ENCODE data around the gene HIVEP3. TPM values are rescaled to one million over a fixed set of nuclear protein-coding genes. Genes with fewer than 3 reads are reported as not detected.

HIVEP3 gene
- total RNA-seq, 1 donor from 2014 or later, result 3.6 TPM

DNA sequence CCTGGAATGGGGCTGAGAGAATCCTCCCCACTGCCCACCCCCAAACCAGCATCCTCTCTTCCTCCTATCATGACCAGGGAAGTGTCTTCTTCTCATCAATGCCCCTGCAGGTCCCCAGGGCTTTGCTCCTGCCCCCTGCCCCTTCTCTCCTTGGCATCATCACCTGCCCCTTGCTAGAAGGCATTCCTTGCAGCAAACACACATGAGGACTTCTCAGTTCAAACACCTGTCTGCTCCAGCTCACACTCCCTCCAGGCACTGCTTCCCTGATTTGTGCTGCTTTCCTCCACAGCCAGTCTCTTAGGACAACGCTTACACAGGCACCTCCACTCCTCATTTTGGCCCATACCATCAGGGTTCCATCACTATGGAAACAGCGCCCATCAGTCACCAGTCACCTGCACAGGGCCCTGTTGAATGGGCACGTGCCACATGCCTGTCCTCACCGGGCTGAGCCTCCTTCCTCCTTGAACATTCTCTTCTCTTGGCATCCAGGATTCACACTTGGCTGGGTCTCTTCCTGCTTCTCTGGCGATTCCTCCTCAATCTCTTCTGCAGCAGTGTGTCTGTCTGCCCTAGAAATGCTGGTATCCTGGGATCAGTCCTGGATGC is 352.3 kb downstream of the HIVEP3 start:
- Mint-ChIP-seq H3K4me3 (ENCODE audit: unreplicated experiment) (no peak overlapping the region), H3K27ac (ENCODE audit: unreplicated experiment) (no peak overlapping the region), H3K4me1 (ENCODE audit: low read depth) (no peaks in the 10 kb centered on the region), H3K36me3 (ENCODE audit: low read depth) (peaks cover 3% of the 10 kb centered on the region), H3K9me3 (ENCODE audit: low read depth) (no peaks in the 10 kb centered on the region), H3K27me3 (ENCODE audit: low read depth) (peaks cover 4% of the 10 kb centered on the region)
- TF ChIP-seq, protein P1, sequence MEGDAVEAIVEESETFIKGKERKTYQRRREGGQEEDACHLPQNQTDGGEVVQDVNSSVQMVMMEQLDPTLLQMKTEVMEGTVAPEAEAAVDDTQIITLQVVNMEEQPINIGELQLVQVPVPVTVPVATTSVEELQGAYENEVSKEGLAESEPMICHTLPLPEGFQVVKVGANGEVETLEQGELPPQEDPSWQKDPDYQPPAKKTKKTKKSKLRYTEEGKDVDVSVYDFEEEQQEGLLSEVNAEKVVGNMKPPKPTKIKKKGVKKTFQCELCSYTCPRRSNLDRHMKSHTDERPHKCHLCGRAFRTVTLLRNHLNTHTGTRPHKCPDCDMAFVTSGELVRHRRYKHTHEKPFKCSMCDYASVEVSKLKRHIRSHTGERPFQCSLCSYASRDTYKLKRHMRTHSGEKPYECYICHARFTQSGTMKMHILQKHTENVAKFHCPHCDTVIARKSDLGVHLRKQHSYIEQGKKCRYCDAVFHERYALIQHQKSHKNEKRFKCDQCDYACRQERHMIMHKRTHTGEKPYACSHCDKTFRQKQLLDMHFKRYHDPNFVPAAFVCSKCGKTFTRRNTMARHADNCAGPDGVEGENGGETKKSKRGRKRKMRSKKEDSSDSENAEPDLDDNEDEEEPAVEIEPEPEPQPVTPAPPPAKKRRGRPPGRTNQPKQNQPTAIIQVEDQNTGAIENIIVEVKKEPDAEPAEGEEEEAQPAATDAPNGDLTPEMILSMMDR (IDR thresholded peaks at IDR 0.05), result no peak
- no peak for DNase-seq (ENCODE audit: low spot score)

DNA sequence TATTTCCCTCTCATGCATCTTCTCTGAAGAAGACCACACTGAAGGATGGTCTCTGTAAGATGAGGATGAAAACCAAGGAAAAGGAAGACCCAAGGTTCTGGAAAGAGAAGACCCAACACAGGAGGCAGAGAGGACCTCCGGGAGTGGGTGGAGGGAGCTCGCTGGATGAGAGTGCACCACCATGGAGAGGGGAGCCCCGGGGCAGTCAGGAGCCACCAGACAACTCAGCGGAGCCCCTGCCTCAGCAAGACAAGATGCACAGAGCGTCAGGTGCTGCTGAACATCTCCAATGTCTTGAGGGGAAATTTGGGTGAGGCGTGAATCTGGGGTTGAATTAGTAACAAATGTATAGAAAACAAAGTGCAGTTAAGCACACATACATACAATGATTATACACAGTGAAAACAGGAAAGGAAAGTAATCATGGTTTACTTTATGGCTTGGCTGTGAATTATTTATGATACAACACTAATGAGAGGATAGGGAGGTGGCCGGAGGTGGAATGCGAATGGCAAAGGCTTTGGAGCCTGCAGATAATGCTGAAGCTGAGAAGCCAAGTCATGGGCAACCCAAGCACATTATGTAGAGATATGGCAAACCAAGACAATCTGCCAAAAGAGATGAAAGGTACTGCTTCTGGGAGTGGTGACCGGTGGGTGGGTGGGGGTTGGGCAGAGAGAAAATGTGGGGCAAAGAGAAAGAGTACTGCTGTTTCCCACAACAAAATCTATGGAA is 353.8 kb downstream of the HIVEP3 start:
- Mint-ChIP-seq H3K4me3 (ENCODE audit: unreplicated experiment) (no peak overlapping the region), H3K4me1 (ENCODE audit: low read depth) (no peaks in the 10 kb centered on the region), H3K27ac (ENCODE audit: unreplicated experiment) (no peak overlapping the region), H3K27me3 (ENCODE audit: low read depth) (peaks cover 4% of the 10 kb centered on the region), H3K9me3 (ENCODE audit: low read depth) (no peaks in the 10 kb centered on the region), H3K36me3 (ENCODE audit: low read depth) (peaks cover 3% of the 10 kb centered on the region)
- DNase-seq (ENCODE audit: low spot score), result no peak
- TF ChIP-seq, protein P1 (IDR thresholded peaks at IDR 0.05), result no peak

DNA sequence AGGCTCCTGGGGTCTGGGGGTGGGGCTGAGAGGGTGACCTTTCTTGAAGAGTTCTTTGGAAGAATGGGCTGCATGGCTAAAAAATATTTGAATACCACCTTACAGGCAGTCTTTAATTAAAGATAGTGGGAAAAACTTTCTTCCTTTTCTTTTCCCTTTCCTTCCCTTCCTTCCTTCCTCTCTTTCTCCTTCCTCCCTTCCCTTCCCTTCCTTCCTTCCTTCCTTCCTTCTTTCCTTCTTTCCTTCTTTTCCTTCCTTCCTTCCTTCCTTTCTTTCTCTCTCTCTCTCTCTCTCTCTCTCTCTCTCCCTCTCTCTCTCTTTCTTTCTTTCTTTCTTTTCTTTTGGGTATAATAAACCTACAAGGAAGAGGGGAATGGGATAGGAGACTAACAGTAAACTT is 356.4 kb downstream of the HIVEP3 start:
- Mint-ChIP-seq H3K27me3 (ENCODE audit: low read depth) (peaks cover 4% of the 10 kb centered on the region), H3K9me3 (ENCODE audit: low read depth) (no peaks in the 10 kb centered on the region), H3K36me3 (ENCODE audit: low read depth) (peaks cover 3% of the 10 kb centered on the region), H3K27ac (ENCODE audit: unreplicated experiment) (no peak overlapping the region), H3K4me3 (ENCODE audit: unreplicated experiment) (no peak overlapping the region), H3K4me1 (ENCODE audit: low read depth) (no peaks in the 10 kb centered on the region)
- TF ChIP-seq, protein P1 (IDR thresholded peaks at IDR 0.05), result no peak
- DNase-seq (ENCODE audit: low spot score), result no peak

DNA sequence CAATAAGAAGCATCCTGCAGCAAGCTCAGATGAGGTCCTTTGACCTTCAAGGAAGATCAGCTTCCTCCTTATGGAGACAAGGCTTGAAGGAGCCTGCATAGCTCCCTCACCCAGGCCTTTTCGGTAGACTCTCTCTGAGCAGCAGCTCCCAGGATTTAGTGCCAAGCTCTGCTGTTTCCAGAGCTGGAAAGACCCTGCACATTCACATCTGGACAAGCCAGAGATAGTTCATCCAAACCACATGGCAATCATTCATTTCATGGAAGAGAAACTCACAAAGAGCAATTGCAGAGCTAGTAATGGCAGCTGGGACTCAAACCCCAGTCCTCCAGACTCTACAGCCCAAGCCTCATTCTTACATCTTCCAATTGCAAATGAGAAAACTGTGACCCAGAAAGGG is 357.8 kb downstream of the HIVEP3 start:
- Mint-ChIP-seq H3K36me3 (ENCODE audit: low read depth) (peaks cover 9% of the 10 kb centered on the region), H3K4me3 (ENCODE audit: unreplicated experiment) (no peak overlapping the region), H3K27me3 (ENCODE audit: low read depth) (peaks cover 4% of the 10 kb centered on the region), H3K4me1 (ENCODE audit: low read depth) (no peaks in the 10 kb centered on the region), H3K27ac (ENCODE audit: unreplicated experiment) (no peak overlapping the region), H3K9me3 (ENCODE audit: low read depth) (peaks cover 10% of the 10 kb centered on the region)
- no peak for DNase-seq (ENCODE audit: low spot score)
- TF ChIP-seq, protein P1 (IDR thresholded peaks at IDR 0.05), result no peak

DNA sequence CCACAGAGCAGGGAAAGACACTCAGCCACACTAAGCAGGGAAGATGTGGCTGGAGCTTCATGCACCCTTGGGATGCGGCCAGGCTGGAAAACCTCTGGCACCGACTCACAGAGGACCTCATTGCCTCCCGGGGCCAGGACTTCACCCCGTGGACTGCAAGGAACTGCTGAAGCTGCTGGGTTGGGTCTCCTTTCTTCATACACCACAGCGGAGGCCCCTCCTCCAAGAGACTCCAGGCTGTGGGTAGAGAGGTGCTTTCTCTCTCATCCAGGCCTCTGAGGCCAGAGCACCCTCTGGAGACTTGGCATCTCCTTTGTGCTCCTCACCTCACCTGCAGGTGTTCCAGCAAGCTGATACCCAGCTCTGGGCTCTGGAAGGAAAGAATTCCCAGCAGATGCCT is 358.2 kb downstream of the HIVEP3 start:
- H3K27me3 Mint-ChIP-seq (ENCODE audit: low read depth), result peaks cover 4% of the 10 kb centered on the region
- no peak overlapping the region for H3K4me3 Mint-ChIP-seq (ENCODE audit: unreplicated experiment)
- no peaks in the 10 kb centered on the region for H3K4me1 Mint-ChIP-seq (ENCODE audit: low read depth)
- peaks cover 12% of the 10 kb centered on the region for H3K36me3 Mint-ChIP-seq (ENCODE audit: low read depth)
- no peak overlapping the region for H3K27ac Mint-ChIP-seq (ENCODE audit: unreplicated experiment)
- peaks cover 13% of the 10 kb centered on the region for H3K9me3 Mint-ChIP-seq (ENCODE audit: low read depth)
- TF ChIP-seq, protein P1 (IDR thresholded peaks at IDR 0.05), result no peak
- no peak for DNase-seq (ENCODE audit: low spot score)

Data from chondrocyte (in vitro differentiated cells).